ENCODE data around the gene TRABD2A.
A peak's percentile ranks its signal among the peaks of the same experiment; 100 is the strongest.

Gene TRABD2A

DNA sequence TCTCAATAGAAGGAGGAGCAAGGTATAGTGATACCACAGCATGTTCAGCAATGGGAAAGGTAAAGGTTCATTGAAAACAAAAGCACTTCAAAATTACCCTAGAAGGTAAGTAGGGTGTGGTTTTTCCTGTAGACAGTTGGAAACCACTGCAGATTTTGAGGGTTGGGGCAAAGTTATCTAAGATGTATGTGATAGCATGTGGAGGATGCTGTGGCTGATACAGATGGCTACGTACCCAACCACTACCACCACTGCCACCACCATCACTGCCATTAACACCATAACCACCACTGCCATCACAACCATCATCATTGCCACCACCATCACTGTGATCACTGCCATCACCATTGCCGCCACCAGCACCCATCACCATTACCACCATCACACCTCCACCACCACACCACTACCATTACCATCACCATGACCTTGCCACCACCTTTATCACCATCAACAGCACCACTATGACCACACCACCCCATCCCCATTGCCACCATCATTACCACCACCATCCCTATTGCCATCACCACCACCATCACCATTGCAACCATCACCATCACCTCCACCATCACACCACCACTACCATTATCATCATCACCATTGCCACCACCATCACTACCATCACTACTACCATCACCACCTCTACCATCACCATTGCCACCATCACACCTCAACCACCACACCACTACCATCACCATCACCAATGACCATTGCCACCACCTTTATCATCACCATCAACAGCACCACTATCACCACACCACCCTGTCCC lies 28.2 kb upstream of the TRABD2A start:
- H3K27ac Mint-ChIP-seq = peak overlapping the region; percentile 4 to 96
- ATAC-seq (peak; percentile 54), DNase-seq (peak in 1 of 2 donors; percentile 76)
- peaks cover 16 to 18% of the 10 kb centered on the region in 2 donors for H3K9me3 Mint-ChIP-seq
- peak overlapping the region; percentile 94 to 97 for H3K4me3 Mint-ChIP-seq
- H3K4me1 Mint-ChIP-seq = peaks cover 67% of the 10 kb centered on the region
- H3K27me3 Mint-ChIP-seq = no peaks in the 10 kb centered on the region

GRCh38 chr2:84906900-84907714 lies 26.2 kb upstream of the TRABD2A start:
- H3K4me3 Mint-ChIP-seq = peak overlapping the region; percentile 94 to 97
- H3K9me3 Mint-ChIP-seq = peaks cover 16 to 18% of the 10 kb centered on the region in 2 donors
- no peaks in the 10 kb centered on the region for H3K27me3 Mint-ChIP-seq
- DNase-seq = peak in 1 of 2 donors; percentile 54
- peak overlapping the region; percentile 96 to 99 for H3K27ac Mint-ChIP-seq
- H3K4me1 Mint-ChIP-seq = peaks cover 78% of the 10 kb centered on the region
- peak; percentile 45 for ATAC-seq

DNA sequence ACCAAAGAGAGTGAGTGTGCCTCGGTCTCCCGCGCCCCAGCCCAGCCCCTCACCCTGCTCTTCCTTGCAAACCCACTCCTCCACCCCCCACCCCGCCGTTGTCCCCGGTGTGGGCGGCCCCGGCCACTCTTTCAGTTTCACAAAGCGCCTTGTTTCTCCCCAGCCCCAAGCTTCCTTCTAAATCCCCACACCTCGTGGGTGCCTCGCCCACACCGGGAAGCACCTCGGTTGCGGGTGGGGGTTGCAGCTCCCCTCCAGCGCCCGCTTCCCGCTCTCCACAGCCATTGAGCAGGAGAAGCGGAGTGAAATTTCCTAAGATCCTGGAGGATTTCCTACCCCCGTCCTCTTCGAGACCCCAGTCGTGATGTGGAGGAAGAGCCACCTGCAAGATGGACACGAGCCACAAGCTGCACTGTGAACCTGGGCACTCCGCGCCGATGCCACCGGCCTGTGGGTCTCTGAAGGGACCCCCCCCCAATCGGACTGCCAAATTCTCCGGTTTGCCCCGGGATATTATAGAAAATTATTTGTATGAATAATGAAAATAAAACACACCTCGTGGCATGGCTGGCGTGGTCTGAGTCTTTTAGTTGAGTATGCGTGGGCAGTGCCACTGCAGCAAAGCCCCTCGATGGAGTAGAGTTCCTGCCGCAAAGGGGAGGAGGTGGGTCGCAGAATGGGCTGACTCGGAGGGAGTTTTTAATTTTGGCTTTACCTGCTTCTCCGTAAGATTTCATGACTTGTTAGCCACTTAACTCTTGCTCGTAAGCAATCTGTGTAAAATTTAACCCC lies 25.4 kb upstream of the TRABD2A start:
- ATAC-seq = peak; percentile 21
- peak in 1 of 2 donors; percentile 71 for DNase-seq
- Mint-ChIP-seq H3K27me3 (no peaks in the 10 kb centered on the region), H3K27ac (peak overlapping the region; percentile 96 to 99), H3K4me3 (peak overlapping the region; percentile 94 to 97), H3K4me1 (peaks cover 75% of the 10 kb centered on the region), H3K9me3 (peaks cover 16 to 22% of the 10 kb centered on the region in 2 donors)

GRCh38 chr2:84905181-84906107 lies 24.6 kb upstream of the TRABD2A start, which contains the start of gene TMSB10:
Gene TMSB10, plus strand, starts transcription at chr2:84905656.
- H3K27ac Mint-ChIP-seq = peak within 1 kb of the TSS; percentile 96 to 99
- ATAC-seq = peak; percentile 59
- DNase-seq = peak; percentile 88 to 93
- H3K9me3 Mint-ChIP-seq = peaks cover 16 to 22% of the 10 kb centered on the region in 2 donors
- no peaks in the 10 kb centered on the region for H3K27me3 Mint-ChIP-seq
- peaks cover 79% of the 10 kb centered on the region for H3K4me1 Mint-ChIP-seq
- peak within 1 kb of the TSS; percentile 94 to 97 for H3K4me3 Mint-ChIP-seq

- DNase-seq (peak; percentile 38 to 68), ATAC-seq (peak; percentile 4)
Observed at GRCh38 chr2:84904717-84905174, 23.9 kb upstream of the TRABD2A start.

GRCh38 chr2:84904151-84904550 lies 23.3 kb upstream of the TRABD2A start:
- peaks cover 81% of the 10 kb centered on the region for H3K4me1 Mint-ChIP-seq
- ATAC-seq = no peak
- no peak for DNase-seq

More at GRCh38 chr2:84904717-84905174, 23.9 kb upstream of the TRABD2A start:
- no peaks in the 10 kb centered on the region for H3K27me3 Mint-ChIP-seq
- peak overlapping the region; percentile 73 to 87 for H3K27ac Mint-ChIP-seq
- H3K4me1 Mint-ChIP-seq = peaks cover 81% of the 10 kb centered on the region
- peaks cover 10 to 17% of the 10 kb centered on the region in 2 donors for H3K9me3 Mint-ChIP-seq
- H3K4me3 Mint-ChIP-seq = peak overlapping the region; percentile 66 to 94

DNA sequence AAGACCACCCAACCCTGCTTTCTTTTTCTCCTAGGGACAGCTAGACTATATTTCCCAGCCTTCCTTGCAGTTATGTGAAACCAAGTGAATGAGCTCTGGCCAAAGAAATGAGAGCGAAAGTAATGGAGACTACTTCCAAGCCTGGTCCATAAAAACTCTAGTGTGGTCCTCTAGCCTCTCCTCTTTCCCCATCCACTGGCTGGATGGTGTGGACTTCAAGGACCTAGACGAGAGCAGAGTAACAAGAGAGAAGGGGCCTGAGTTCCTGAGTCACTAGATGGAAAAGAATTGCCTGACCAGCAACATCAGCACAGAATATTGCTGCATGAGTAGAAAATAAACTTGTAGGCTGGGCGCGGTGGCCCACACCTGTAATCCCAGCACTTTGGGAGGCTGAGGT lies 21.6 kb upstream of the TRABD2A start:
- Mint-ChIP-seq H3K4me3 (no peak overlapping the region), H3K27ac (no peak overlapping the region)
- ATAC-seq = no peak

More at GRCh38 chr2:84904151-84904550, 23.3 kb upstream of the TRABD2A start:
- H3K4me3 Mint-ChIP-seq = peak overlapping the region; percentile 55 to 66
- H3K9me3 Mint-ChIP-seq = peaks cover 4 to 11% of the 10 kb centered on the region in 2 donors
- no peaks in the 10 kb centered on the region for H3K27me3 Mint-ChIP-seq
- H3K27ac Mint-ChIP-seq = peak overlapping the region; percentile 66 to 82

DNA sequence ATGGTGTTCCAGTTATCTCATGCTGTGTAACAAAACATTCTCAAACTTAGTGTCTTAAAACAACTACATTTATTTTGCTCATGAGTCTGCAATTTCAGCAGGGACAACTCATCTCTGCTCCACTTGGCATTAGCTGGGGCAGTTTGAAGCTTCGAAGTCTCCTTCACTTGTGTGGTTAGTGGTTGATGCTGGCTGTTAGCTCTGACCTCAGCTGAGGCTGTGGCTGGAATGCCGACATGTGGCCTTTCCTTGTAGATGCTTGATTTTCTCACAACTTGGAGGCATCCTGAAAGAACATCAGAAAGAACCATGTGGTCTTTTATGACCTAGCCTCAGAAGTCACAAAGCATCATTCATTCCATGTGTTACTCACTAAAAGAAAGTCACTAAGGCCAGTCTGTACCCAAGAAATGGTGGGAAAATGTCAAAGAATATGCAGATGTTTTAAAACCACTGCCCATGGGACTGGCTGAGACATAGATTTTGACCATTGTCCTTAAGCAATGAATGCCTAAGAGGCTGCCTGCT lies 20.8 kb upstream of the TRABD2A start:
- Mint-ChIP-seq H3K4me1 (peaks cover 81% of the 10 kb centered on the region), H3K9me3 (peaks cover 0 to 4% of the 10 kb centered on the region in 2 donors), H3K27ac (no peak overlapping the region), H3K27me3 (no peaks in the 10 kb centered on the region), H3K4me3 (no peak overlapping the region)
- DNase-seq (peak in 1 of 2 donors; percentile 45), ATAC-seq (no peak)

More for the DNA sequence above, 21.6 kb upstream of the TRABD2A start:
- Mint-ChIP-seq H3K9me3 (peaks cover 0 to 4% of the 10 kb centered on the region in 2 donors), H3K27me3 (no peaks in the 10 kb centered on the region), H3K4me1 (peaks cover 81% of the 10 kb centered on the region)
- no peak for DNase-seq

- H3K9me3 Mint-ChIP-seq = peaks cover 0 to 4% of the 10 kb centered on the region in 2 donors
- no peak overlapping the region for H3K4me3 Mint-ChIP-seq
- no peak for ATAC-seq
Observed at GRCh38 chr2:84900971-84901370, 20.1 kb upstream of the TRABD2A start.

DNA sequence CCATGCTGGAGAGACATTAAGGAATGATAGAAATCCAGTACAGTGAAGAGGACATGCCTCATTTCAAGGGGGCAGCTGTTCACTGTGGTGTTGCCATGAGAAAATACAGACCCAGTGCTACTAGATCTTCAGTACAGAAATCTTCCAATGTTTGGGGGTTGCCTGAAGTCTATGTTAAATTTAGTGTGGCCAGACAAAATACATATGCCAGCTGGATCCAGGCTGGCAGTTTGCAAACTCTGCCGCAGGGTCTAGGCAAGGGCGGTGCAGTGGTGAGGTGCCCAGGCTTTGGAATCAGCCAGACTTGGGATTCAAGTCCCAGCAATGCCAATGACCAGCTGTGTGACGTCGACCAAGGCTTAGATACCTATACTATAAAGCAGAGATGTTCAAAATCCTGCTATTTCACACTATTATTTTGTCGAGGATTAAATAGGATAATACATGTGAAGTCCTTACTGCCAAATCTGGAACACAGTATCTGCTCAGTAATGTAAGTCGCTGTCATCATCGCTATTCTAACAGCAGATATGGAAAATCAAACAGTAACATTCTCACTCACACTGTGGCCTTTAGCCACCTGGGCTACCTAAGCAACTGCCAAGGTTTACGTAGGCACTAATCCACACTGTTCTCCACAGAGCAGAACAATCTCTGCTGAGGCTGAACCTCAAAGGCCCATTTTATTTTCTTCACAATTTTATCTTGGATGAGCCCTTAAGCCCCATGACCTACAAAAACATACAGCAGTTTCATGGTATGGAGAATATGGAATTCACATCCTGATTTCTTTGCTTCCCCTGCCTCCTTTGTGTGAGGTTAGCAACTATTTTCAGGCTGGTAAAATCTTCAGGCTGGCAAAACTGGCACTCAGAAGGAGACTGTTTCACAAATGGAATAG lies 18.7 kb upstream of the TRABD2A start:
- DNase-seq = no peak
- ATAC-seq = no peak
- Mint-ChIP-seq H3K27me3 (no peaks in the 10 kb centered on the region), H3K4me1 (peaks cover 95% of the 10 kb centered on the region), H3K27ac (no peak overlapping the region), H3K4me3 (no peak overlapping the region), H3K9me3 (peaks cover 0 to 4% of the 10 kb centered on the region in 2 donors)

More at GRCh38 chr2:84900971-84901370, 20.1 kb upstream of the TRABD2A start:
- Mint-ChIP-seq H3K27ac (no peak overlapping the region), H3K4me1 (peaks cover 86% of the 10 kb centered on the region), H3K27me3 (no peaks in the 10 kb centered on the region)
- no peak for DNase-seq

GRCh38 chr2:84897773-84898172 lies 16.9 kb upstream of the TRABD2A start:
- DNase-seq (no peak), ATAC-seq (peak; percentile 50)
- Mint-ChIP-seq H3K27ac (peak overlapping the region; percentile 94 to 95), H3K27me3 (no peaks in the 10 kb centered on the region), H3K9me3 (peaks cover 0 to 4% of the 10 kb centered on the region in 2 donors), H3K4me1 (peaks cover 87% of the 10 kb centered on the region), H3K4me3 (peak overlapping the region; percentile 24 to 75)

DNA sequence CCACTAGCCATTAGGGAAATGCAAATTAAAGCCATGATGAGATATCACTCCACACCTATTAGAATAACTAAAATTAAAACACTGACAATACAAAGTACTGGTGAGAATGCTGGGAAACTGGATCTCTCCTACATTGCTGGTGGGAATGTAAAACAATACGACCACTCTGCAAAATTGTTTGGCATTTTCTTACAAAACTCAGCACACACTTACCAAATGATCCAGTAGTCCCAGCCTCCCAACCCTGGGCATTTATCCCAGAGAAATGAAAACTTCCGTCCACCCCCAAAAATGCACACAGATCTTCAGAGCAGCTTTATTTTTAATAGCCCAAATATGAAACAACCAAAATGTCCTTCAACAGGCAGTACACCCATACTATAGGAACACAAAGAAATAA lies 15.7 kb upstream of the TRABD2A start:
- Mint-ChIP-seq H3K27me3 (no peaks in the 10 kb centered on the region), H3K4me3 (peak overlapping the region in 1 of 2 donors; percentile 7), H3K4me1 (peaks cover 76% of the 10 kb centered on the region), H3K9me3 (peaks cover 0 to 1% of the 10 kb centered on the region in 2 donors), H3K27ac (no peak overlapping the region)
- no peak for DNase-seq
- no peak for ATAC-seq
